KMS-11 (cell line): ENCODE measurements around the gene SEC61A2.

Source experiments
- H2AFZ ChIP-seq: fragments of 200-600 bp; sonication (generic); 2 replicates; pipeline ENCODE4 v1.6.1; 2016; ENCODE audit warnings: antibody characterized with exemption, mixed run types, low read depth
- H3K27ac ChIP-seq: fragments of 200-600 bp; sonication (generic); 2 replicates; pipeline ENCODE4 v1.6.1; 2016; ENCODE audit warnings: mild to moderate bottlenecking, mixed run types
- H3K27me3 ChIP-seq: fragments of 200-600 bp; sonication (generic); 2 replicates; pipeline ENCODE4 v1.6.1; 2017; ENCODE audit warnings: mild to moderate bottlenecking, low read depth, mixed run types, moderate library complexity; ENCODE audit not compliant: insufficient read depth
- H3K36me3 ChIP-seq: fragments of 200-600 bp; sonication (generic); 2 replicates; pipeline ENCODE4 v1.6.1; 2017; ENCODE audit warnings: mild to moderate bottlenecking, mixed run types; ENCODE audit not compliant: insufficient read depth
- H3K4me1 ChIP-seq: fragments of 200-600 bp; sonication (generic); 2 replicates; pipeline ENCODE4 v1.6.1; 2016; ENCODE audit warnings: mild to moderate bottlenecking, low read depth, mixed run types; ENCODE audit not compliant: poor library complexity, severe bottlenecking
- H3K4me2 ChIP-seq: fragments of 200-600 bp; sonication (generic); 2 replicates; pipeline ENCODE4 v1.7.0; 2016; ENCODE audit warnings: mild to moderate bottlenecking, mixed run types
- H3K4me3 ChIP-seq: fragments of 200-600 bp; sonication (generic); IDR thresholded peaks from 2 replicates; pipeline ENCODE4 v1.6.1; 2017; ENCODE audit warnings: low read depth, low read length, mixed read lengths; ENCODE audit not compliant: insufficient read depth
- H3K79me2 ChIP-seq: fragments of 200-600 bp; sonication (generic); 2 replicates; pipeline ENCODE4 v1.6.1; 2016; ENCODE audit warnings: low read depth, mixed run types; ENCODE audit not compliant: insufficient read depth
- H3K9ac ChIP-seq: fragments of 200-600 bp; sonication (generic); 2 replicates; pipeline ENCODE4 v1.6.1; 2016; ENCODE audit warnings: mild to moderate bottlenecking, mixed run types
- H4K20me1 ChIP-seq: fragments of 200-600 bp; sonication (generic); 2 replicates; pipeline ENCODE4 v1.6.1; 2016; ENCODE audit warnings: mild to moderate bottlenecking, mixed run types; ENCODE audit not compliant: insufficient read depth
- CTCF ChIP-seq: fragments of 200-600 bp; sonication (generic); conservative IDR thresholded peaks from 2 replicates; pipeline ENCODE4 v1.6.1; 2017; ENCODE audit warnings: low read depth, mild to moderate bottlenecking, antibody characterized with exemption, low read length, moderate library complexity, mixed read lengths

The SEC61A2 gene

GRCh38 chr10:12187321-12187905 lies 57.9 kb downstream of the SEC61A2 start:
- 0 out of 2 replicates have a peak, but pooled peaks cover 3% of the 10 kb centered on the region for H4K20me1 ChIP-seq
- H3K4me1 ChIP-seq: no peaks in the 10 kb centered on the region
- no peak overlapping the region for H3K4me2 ChIP-seq
- no peak for TF ChIP-seq CTCF
- no peaks in the 10 kb centered on the region; the same call in 1 of the 2 replicates for H3K36me3 ChIP-seq
- no peak overlapping the region for H2AFZ ChIP-seq
- no peak overlapping the region for H3K4me3 ChIP-seq
- H3K9ac ChIP-seq: no peak overlapping the region
- H3K27ac ChIP-seq: no peak overlapping the region
- H3K27me3 ChIP-seq: no peaks in the 10 kb centered on the region
- peaks cover 40% of the 10 kb centered on the region; the same call in 1 of the 2 replicates for H3K79me2 ChIP-seq

- H3K27me3 ChIP-seq: no peaks in the 10 kb centered on the region
- peaks cover 52% of the 10 kb centered on the region for H3K79me2 ChIP-seq
- no peak overlapping the region for H3K27ac ChIP-seq
- TF ChIP-seq CTCF: no peak
- 0 out of 2 replicates have a peak, but pooled peaks cover 3% of the 10 kb centered on the region for H4K20me1 ChIP-seq
- H3K9ac ChIP-seq: no peak overlapping the region
- no peaks in the 10 kb centered on the region; the same call in 1 of the 2 replicates for H3K36me3 ChIP-seq
- H3K4me1 ChIP-seq: no peaks in the 10 kb centered on the region
- H3K4me2 ChIP-seq: no peak overlapping the region
- no peak overlapping the region for H3K4me3 ChIP-seq
- H2AFZ ChIP-seq: no peak overlapping the region
These were observed 59.2 kb downstream of the SEC61A2 start for GRCh38 chr10:12188656-12189055.

- H3K4me2 ChIP-seq: no peak overlapping the region
- H3K27ac ChIP-seq: no peak overlapping the region
- no peak overlapping the region for H3K4me3 ChIP-seq
- H3K9ac ChIP-seq: no peak overlapping the region
- no peaks in the 10 kb centered on the region for H3K27me3 ChIP-seq
- no peaks in the 10 kb centered on the region; the same call in 1 of the 2 replicates for H3K36me3 ChIP-seq
- H3K79me2 ChIP-seq: peaks cover 60% of the 10 kb centered on the region
- 0 out of 2 replicates have a peak, but pooled peaks cover 3% of the 10 kb centered on the region for H4K20me1 ChIP-seq
- no peak for TF ChIP-seq CTCF
- H3K4me1 ChIP-seq: peaks cover 5% of the 10 kb centered on the region
- H2AFZ ChIP-seq: no peak overlapping the region
These were observed 59.9 kb downstream of the SEC61A2 start for GRCh38 chr10:12189426-12189825.

- TF ChIP-seq CTCF: no peak
- H3K79me2 ChIP-seq: peaks cover 78% of the 10 kb centered on the region
These were observed 62.2 kb downstream of the SEC61A2 start for GRCh38 chr10:12191715-12192114.

More at GRCh38 chr10:12191715-12192114, 62.2 kb downstream of the SEC61A2 start:
- Histone ChIP-seq H3K4me2 (no peak overlapping the region), H3K4me3 (no peak overlapping the region), H3K27me3 (no peaks in the 10 kb centered on the region), H3K27ac (no peak overlapping the region), H4K20me1 (0 out of 2 replicates have a peak, but pooled peaks cover 3% of the 10 kb centered on the region), H3K4me1 (peaks cover 8% of the 10 kb centered on the region), H3K9ac (no peak overlapping the region), H3K36me3 (no peaks in the 10 kb centered on the region), H2AFZ (no peak overlapping the region)
